ENCODE measurements around the gene AOPEP.
A peak's percentile ranks its signal among the peaks of the same experiment; 100 is the strongest.

AOPEP gene

GRCh38 chr9:95061916-95062595 lies 335.6 kb downstream of the AOPEP start:
- no peak for DNase-seq (ENCODE audit: low spot score)
- ChIA-PET POLR2A (ENCODE audit: low non-redundant PET) (no interaction called here), CTCF (interaction anchor here (0.9 to 1.6 kb wide), 2 partner anchors 66 to 381 kb away, joined by 3 to 4 read pairs; no protein-coding TSS in a partner anchor)
- H3K27ac ChIP-seq = peak overlapping the region; percentile 51
- TF ChIP-seq CTCF (conservative IDR thresholded peaks at IDR 0.05; ENCODE audit: low read depth) = no peak

GRCh38 chr9:95062596-95063065 lies 336.1 kb downstream of the AOPEP start:
- POLR2A ChIA-PET (ENCODE audit: low non-redundant PET) = no interaction called here
- peak overlapping the region; percentile 51 for H3K27ac ChIP-seq

GRCh38 chr9:95063300-95063699 lies 336.8 kb downstream of the AOPEP start:
- H3K27ac ChIP-seq = peak overlapping the region; percentile 51
- ChIA-PET CTCF (interaction anchor here (0.6 to 1.6 kb wide), 2 partner anchors 64 to 68 kb away, joined by 3 read pairs; no protein-coding TSS in a partner anchor), POLR2A (ENCODE audit: low non-redundant PET) (no interaction called here)
- TF ChIP-seq CTCF (conservative IDR thresholded peaks at IDR 0.05; ENCODE audit: low read depth) = no peak
- DNase-seq (ENCODE audit: low spot score) = no peak

More at GRCh38 chr9:95062596-95063065, 336.1 kb downstream of the AOPEP start:
- no peak for DNase-seq (ENCODE audit: low spot score)
- CTCF ChIA-PET = interaction anchor here (0.6 to 1.6 kb wide), 3 partner anchors 65 to 381 kb away, joined by 3 to 4 read pairs (median 3); no protein-coding TSS in a partner anchor
- no peak for TF ChIP-seq CTCF (conservative IDR thresholded peaks at IDR 0.05; ENCODE audit: low read depth)

- DNase-seq (ENCODE audit: low spot score) = no peak
- ChIA-PET CTCF (interaction anchor here (0.6 kb wide), 2 partner anchors 13 to 51 kb away, joined by 3 read pairs; no protein-coding TSS in a partner anchor), POLR2A (ENCODE audit: low non-redundant PET) (no interaction called here)
- TF ChIP-seq CTCF (conservative IDR thresholded peaks at IDR 0.05; ENCODE audit: low read depth) = no peak
- peak overlapping the region; percentile 71 for H3K27ac ChIP-seq
These were observed 338.7 kb downstream of the AOPEP start for GRCh38 chr9:95065224-95065623.

- no peak for TF ChIP-seq CTCF (conservative IDR thresholded peaks at IDR 0.05; ENCODE audit: low read depth)
- DNase-seq (ENCODE audit: low spot score) = no peak
- POLR2A ChIA-PET (ENCODE audit: low non-redundant PET) = no interaction called here
- peak overlapping the region; percentile 53 for H3K27ac ChIP-seq
- CTCF ChIA-PET = interaction anchor here (0.7 kb wide), 1 partner anchor 10 kb away, joined by 3 read pairs; no protein-coding TSS in a partner anchor
These were observed 340.6 kb downstream of the AOPEP start for GRCh38 chr9:95067057-95067456.

GRCh38 chr9:95067897-95068296 lies 341.4 kb downstream of the AOPEP start:
- ChIA-PET POLR2A (ENCODE audit: low non-redundant PET) (no interaction called here), CTCF (no interaction called here)
- no peak overlapping the region for H3K27ac ChIP-seq
- TF ChIP-seq CTCF (conservative IDR thresholded peaks at IDR 0.05; ENCODE audit: low read depth) = no peak
- no peak for DNase-seq (ENCODE audit: low spot score)
